IMR-90 (cell line): Measurements from ENCODE around the gene TAF1B. TPM values are rescaled to one million over a fixed set of nuclear protein-coding genes. Genes with fewer than 3 reads are reported as not detected.

Source experiments
- ATAC-seq: fragments of 200-7000 bp; cut with Tn5 transposase; 2 replicates; pipeline ENCODE4 v1.9.1; 2020; ENCODE audit warnings: low read depth, mild to moderate bottlenecking, moderate library complexity
- BruUV-seq: library from RNA; stranded (reverse); fragments of 400-500 nt; replicated peaks from 2 replicates; lab custom pipeline; 2021; lab: Mats Ljungman, UMichigan
- CTCF ChIA-PET: fragments of 300-600 bp; formaldehyde crosslinking; extraction: SDS; loops from one replicate; lab custom pipeline; 2021; ENCODE audit warnings: antibody characterized with exemption; lab: Yijun Ruan, JAX
- POLR2A ChIA-PET: fragments of 300-600 bp; sonication (Branson Sonifier 250); formaldehyde crosslinking; loops from one replicate; lab custom pipeline; 2022; ENCODE audit warnings: antibody characterized with exemption; ENCODE audit not compliant: unreplicated experiment; lab: Charles Lee
- DNase-seq: peaks from one replicate; pipeline ENCODE4 v3.0.0; 2013
- H2AFZ ChIP-seq: replicated peaks from 2 replicates; pipeline ENCODE3; 2013; ENCODE audit warnings: low read length, mild to moderate bottlenecking; ENCODE audit not compliant: poor library complexity
- H2AK5ac ChIP-seq: 2 replicates; pipeline ENCODE4 v1.6.1; 2013; ENCODE audit warnings: low read depth, low read length, inconsistent platforms
- H2AK9ac ChIP-seq: replicated peaks from 2 replicates; pipeline ENCODE3; 2013; ENCODE audit warnings: mild to moderate bottlenecking, low read depth, low read length, moderate library complexity; ENCODE audit not compliant: poor library complexity
- H2BK120ac ChIP-seq: 2 replicates; pipeline ENCODE4 v1.6.1; 2013; ENCODE audit warnings: low read depth, low read length, inconsistent platforms
- H2BK15ac ChIP-seq: 3 replicates; pipeline ENCODE4 v1.6.1; 2013; ENCODE audit warnings: low read depth, low read length, inconsistent platforms
- H2BK20ac ChIP-seq: 2 replicates; pipeline ENCODE4 v1.6.1; 2013; ENCODE audit warnings: low read depth, mild to moderate bottlenecking, inconsistent platforms, low read length, moderate library complexity
- H2BK5ac ChIP-seq: 2 replicates; pipeline ENCODE4 v1.6.1; 2013; ENCODE audit warnings: mild to moderate bottlenecking, low read depth, low read length, inconsistent platforms; ENCODE audit not compliant: poor library complexity, severe bottlenecking
- H3K14ac ChIP-seq: replicated peaks from 2 replicates; pipeline ENCODE4 v1.6.1; 2013; ENCODE audit warnings: low read depth, low read length, inconsistent platforms
- H3K18ac ChIP-seq: 2 replicates; pipeline ENCODE4 v1.6.1; 2013; ENCODE audit warnings: low read depth, low read length, control low read depth
- H3K23ac ChIP-seq: 2 replicates; pipeline ENCODE4 v1.6.1; 2013; ENCODE audit warnings: low read depth, low read length, inconsistent platforms
- H3K27ac ChIP-seq: 2 replicates; pipeline ENCODE4 v1.5.1; 2013; ENCODE audit warnings: mild to moderate bottlenecking, control low read depth, low read length; ENCODE audit not compliant: insufficient read depth
- H3K27me3 ChIP-seq: 2 replicates; pipeline ENCODE4 v1.6.1; 2013; ENCODE audit warnings: low read length; ENCODE audit not compliant: control insufficient read depth, insufficient read depth
- H3K36me3 ChIP-seq: 2 replicates; pipeline ENCODE4 v1.6.1; 2013; ENCODE audit warnings: low read length, mixed read lengths; ENCODE audit not compliant: control insufficient read depth, insufficient read depth
- H3K4ac ChIP-seq: 2 replicates; pipeline ENCODE4 v1.6.1; 2013; ENCODE audit warnings: low read depth, low read length, inconsistent platforms
- H3K4me1 ChIP-seq: 2 replicates; pipeline ENCODE4 v1.6.1; 2013; ENCODE audit warnings: low read length, mixed read lengths; ENCODE audit not compliant: control insufficient read depth, insufficient read depth
- H3K4me2 ChIP-seq: 2 replicates; pipeline ENCODE4 v1.6.1; 2013; ENCODE audit warnings: low read depth, mild to moderate bottlenecking, control low read depth, low read length, moderate library complexity
- H3K4me3 ChIP-seq: 2 replicates; pipeline ENCODE4 v1.5.1; 2013; ENCODE audit warnings: low read depth, mild to moderate bottlenecking, control low read depth, low read length, moderate library complexity; ENCODE audit not compliant: insufficient read depth
- H3K56ac ChIP-seq: 2 replicates; pipeline ENCODE4 v1.6.1; 2013; ENCODE audit warnings: low read length, inconsistent platforms; ENCODE audit not compliant: insufficient read depth; ENCODE audit errors: extremely low read depth
- H3K79me1 ChIP-seq, 2 experiments: 2 replicates each; pipeline ENCODE4 v1.6.1; 2013; ENCODE audit warnings: low read length in 2 of 2, inconsistent platforms in 1 of 2, low read depth in 1 of 2
- H3K9ac ChIP-seq: 2 replicates; pipeline ENCODE4 v1.6.1; 2013; ENCODE audit warnings: low read depth, low read length, control low read depth
- H3K9me1 ChIP-seq: 2 replicates; pipeline ENCODE4 v1.6.1; 2013; ENCODE audit warnings: low read length, inconsistent platforms; ENCODE audit not compliant: insufficient read depth
- H3K9me3 ChIP-seq: 2 replicates; pipeline ENCODE4 v1.6.1; 2013; ENCODE audit warnings: low read length; ENCODE audit not compliant: control insufficient read depth, insufficient read depth
- H4K20me1 ChIP-seq: 2 replicates; pipeline ENCODE4 v1.6.1; 2013; ENCODE audit warnings: low read length, inconsistent platforms; ENCODE audit not compliant: insufficient read depth
- H4K5ac ChIP-seq: 2 replicates; pipeline ENCODE4 v1.6.1; 2013; ENCODE audit warnings: mild to moderate bottlenecking, low read depth, low read length, control low read depth
- H4K8ac ChIP-seq, 2 experiments: 2 replicates each; pipeline ENCODE4 v1.6.1; 2013; ENCODE audit warnings: low read depth in 2 of 2, low read length in 2 of 2, control low read depth in 1 of 2, inconsistent platforms in 1 of 2
- H4K91ac ChIP-seq: 2 replicates; pipeline ENCODE4 v1.6.1; 2013; ENCODE audit warnings: low read depth, low read length, inconsistent platforms; ENCODE audit not compliant: insufficient read depth
- POLR2A ChIP-seq: IDR thresholded peaks from 2 replicates; pipeline ENCODE4 v1.6.1; 2012; ENCODE audit warnings: mild to moderate bottlenecking, low read depth, low read length
- SMC3 ChIP-seq: fragments of 150-350 bp; IDR thresholded peaks from 2 replicates; pipeline ENCODE4 v1.6.1; 2016; ENCODE audit warnings: low read depth, mild to moderate bottlenecking, antibody characterized with exemption, low read length, moderate library complexity
- WGBS, 2 experiments: methylation state at CpG; one replicate each; pipeline versions ENCODE4 v1.1.5 to v1.1.7; 2013; ENCODE audit warnings: missing lambda C conversion rate in 2 of 2; ENCODE audit not compliant: insufficient read length in 1 of 2; ENCODE audit errors: extremely low coverage in 2 of 2; 5-methylcytosine and 5-hydroxymethylcytosine counted together
- dilution Hi-C: fragments of 300-500 bp; cut with HindIII; formaldehyde crosslinking; loops from one replicate; pipeline ENCODE4 v1.14.3; 2018; ENCODE audit warnings: low sequenced_read_pairs; ENCODE audit not compliant: unreplicated experiment
- in situ Hi-C: fragments of 300-500 bp; cut with MboI; formaldehyde crosslinking; loops from 3 replicates; pipeline ENCODE4 v1.14.3; 2019; ENCODE audit warnings: low sequenced_read_pairs, inconsistent platforms, mixed read lengths
- intact Hi-C: fragments of 100-400 bp; cut with micrococcal nuclease; formaldehyde crosslinking; loops from 2 replicates; pipeline ENCODE4 v1.10.0; 2022
- polyA plus RNA-seq, 3 experiments: library from polyadenylated mRNA; depleted of rRNA; stranded (reverse); fragments of >200 nt; gene quantifications; 2 replicates each; pipeline ENCODE4 v1.2.3, GENCODE V29; 2012; ENCODE audit warnings: low replicate concordance in 1 of 3
- total RNA-seq: library from RNA; depleted of rRNA; stranded (reverse); fragments of >200 nt; gene quantifications from 2 replicates; pipeline ENCODE4 v1.2.3, GENCODE V29; 2012
- TF ChIP-seq, protein P1 (sequence below): conservative IDR thresholded peaks from 2 replicates; pipeline ENCODE4 v1.5.1; 2012; ENCODE audit warnings: mild to moderate bottlenecking, low read depth, low read length, improper control_type of control experiment

The TAF1B gene
- total and polyA plus RNA-seq, 2 of the 4 experiments (the other 2 are of a cell fraction) = 8.4 to 19.9 TPM

DNA sequence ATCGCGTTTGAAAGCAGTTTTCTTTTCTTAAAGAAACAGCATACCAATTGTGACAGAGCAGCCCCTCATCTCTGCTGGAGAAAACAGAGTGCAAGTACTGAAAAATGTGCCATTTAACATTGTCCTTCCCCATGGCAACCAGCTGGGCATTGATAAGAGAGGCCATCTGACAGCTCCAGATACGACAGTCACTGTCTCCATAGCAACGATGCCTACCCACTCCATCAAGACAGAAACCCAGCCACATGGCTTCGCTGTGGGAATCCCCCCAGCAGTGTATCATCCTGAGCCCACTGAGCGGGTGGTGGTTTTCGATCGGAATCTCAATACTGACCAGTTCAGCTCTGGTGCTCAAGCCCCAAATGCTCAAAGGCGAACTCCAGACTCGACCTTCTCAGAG lies 117.7 kb downstream of the TAF1B start:
- no peak overlapping the region for H3K4me3 ChIP-seq
- intact Hi-C loops = no loop called here
- ATAC-seq (no peak), DNase-seq (no peak)
- H3K9me1 ChIP-seq = no peaks in the 10 kb centered on the region
- no peak overlapping the region for H3K4me2 ChIP-seq
- dilution Hi-C loops = no loop called here
- no peak overlapping the region for H2BK15ac ChIP-seq
- no peak overlapping the region for H4K8ac ChIP-seq
- H4K20me1 ChIP-seq = no peaks in the 10 kb centered on the region
- no peaks in the 10 kb centered on the region for H3K4me1 ChIP-seq
- in situ Hi-C loops = no loop called here
- no peak for TF ChIP-seq POLR2A
- TF ChIP-seq SMC3 = no peak
- TF ChIP-seq, protein P1, sequence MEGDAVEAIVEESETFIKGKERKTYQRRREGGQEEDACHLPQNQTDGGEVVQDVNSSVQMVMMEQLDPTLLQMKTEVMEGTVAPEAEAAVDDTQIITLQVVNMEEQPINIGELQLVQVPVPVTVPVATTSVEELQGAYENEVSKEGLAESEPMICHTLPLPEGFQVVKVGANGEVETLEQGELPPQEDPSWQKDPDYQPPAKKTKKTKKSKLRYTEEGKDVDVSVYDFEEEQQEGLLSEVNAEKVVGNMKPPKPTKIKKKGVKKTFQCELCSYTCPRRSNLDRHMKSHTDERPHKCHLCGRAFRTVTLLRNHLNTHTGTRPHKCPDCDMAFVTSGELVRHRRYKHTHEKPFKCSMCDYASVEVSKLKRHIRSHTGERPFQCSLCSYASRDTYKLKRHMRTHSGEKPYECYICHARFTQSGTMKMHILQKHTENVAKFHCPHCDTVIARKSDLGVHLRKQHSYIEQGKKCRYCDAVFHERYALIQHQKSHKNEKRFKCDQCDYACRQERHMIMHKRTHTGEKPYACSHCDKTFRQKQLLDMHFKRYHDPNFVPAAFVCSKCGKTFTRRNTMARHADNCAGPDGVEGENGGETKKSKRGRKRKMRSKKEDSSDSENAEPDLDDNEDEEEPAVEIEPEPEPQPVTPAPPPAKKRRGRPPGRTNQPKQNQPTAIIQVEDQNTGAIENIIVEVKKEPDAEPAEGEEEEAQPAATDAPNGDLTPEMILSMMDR = no peak
- H3K79me1 ChIP-seq = no peaks in the 10 kb centered on the region
- H3K9ac ChIP-seq = no peak overlapping the region
- H3K14ac ChIP-seq = no peak overlapping the region
- H2BK5ac ChIP-seq = no peak overlapping the region
- no peak overlapping the region for H3K23ac ChIP-seq
- H2AK5ac ChIP-seq = no peak overlapping the region
- WGBS, 2 experiments = no CpG with 5 or more reads among the region's 10 CpGs
- no peak overlapping the region for H4K5ac ChIP-seq
- ChIA-PET CTCF (interaction anchor here (0.7 kb wide), 1 partner anchor 190 kb away, joined by 3 read pairs; no protein-coding TSS in a partner anchor), POLR2A (no interaction called here)
- BruUV-seq = no TSS peak
- peak overlapping the region; percentile 8 for H2AFZ ChIP-seq
- no peak overlapping the region for H3K56ac ChIP-seq
- H2BK120ac ChIP-seq = no peak overlapping the region
- H2BK20ac ChIP-seq = no peak overlapping the region
- no peaks in the 10 kb centered on the region for H3K9me3 ChIP-seq
- H3K4ac ChIP-seq = no peak overlapping the region
- no peak overlapping the region for H3K27ac ChIP-seq
- H3K36me3 ChIP-seq = peaks cover 2% of the 10 kb centered on the region; the same call in 1 of the 2 replicates
- H3K18ac ChIP-seq = no peak overlapping the region
- no peak overlapping the region for H4K91ac ChIP-seq
- H2AK9ac ChIP-seq = no peak overlapping the region
- no peaks in the 10 kb centered on the region; the same call in 1 of the 2 replicates for H3K27me3 ChIP-seq
